ENCODE results near the gene GAS2.

DNA sequence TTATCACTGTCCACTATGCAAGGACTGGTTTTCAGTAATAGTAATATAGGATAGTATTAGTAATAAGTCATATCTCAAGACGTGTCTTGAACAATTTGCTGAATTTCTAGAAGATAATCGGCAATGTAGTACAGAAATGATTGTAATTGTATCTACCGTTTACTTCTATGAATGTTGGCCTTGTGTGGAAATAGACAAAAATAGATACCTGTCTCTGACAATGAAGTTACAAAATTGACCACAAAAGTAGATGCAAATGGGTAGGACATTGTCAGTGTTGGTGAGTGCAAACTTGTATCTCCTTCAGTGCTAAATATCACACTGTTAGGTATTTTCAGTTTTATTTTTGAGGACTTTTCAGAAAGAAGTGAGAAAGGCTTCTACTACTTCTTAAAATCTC lies 120.1 kb downstream of the GAS2 start:
- TF ChIP-seq POLR2G (IDR thresholded peaks at IDR 0.05; ENCODE audit: low read depth, low read length) = no peak
- no peak for TF ChIP-seq SREBF2 (CRISPR knock-in tag; IDR thresholded peaks at IDR 0.05)
- TF ChIP-seq HDAC1 (IDR thresholded peaks at IDR 0.05) = no peak
- TF ChIP-seq GTF2F1 (IDR thresholded peaks at IDR 0.05; ENCODE audit: low read depth, low read length) = no peak

All from K562 (cell line).